Nephron (organoid): ENCODE results near the gene TUBA4B.
"Not testable (repeated sequence)": the region's sequence is repeated elsewhere in the genome, so short reads cannot be mapped to it uniquely, and the experiment has no call there.

Experiments
- H3K27ac Mint-ChIP-seq, 3 experiments: 2 replicates each; pipeline ENCODE4 v1.8.0; 2020; ENCODE audit warnings: mixed read lengths in 3 of 3, mild to moderate bottlenecking in 2 of 3, moderate library complexity in 1 of 3
- H3K27me3 Mint-ChIP-seq: 2 replicates; pipeline ENCODE4 v1.8.0; 2021; ENCODE audit warnings: low read depth, mild to moderate bottlenecking, moderate library complexity, mixed read lengths
- H3K36me3 Mint-ChIP-seq: 2 replicates; pipeline ENCODE4 v1.8.0; 2020; ENCODE audit warnings: low read depth, mixed read lengths
- H3K4me1 Mint-ChIP-seq: 2 replicates; pipeline ENCODE4 v1.8.0; 2020; ENCODE audit warnings: mixed read lengths
- H3K4me3 Mint-ChIP-seq, 3 experiments: 2 replicates each; pipeline ENCODE4 v1.8.0; 2020; ENCODE audit warnings: mild to moderate bottlenecking in 3 of 3, mixed read lengths in 3 of 3, moderate library complexity in 2 of 3
- H3K9me3 Mint-ChIP-seq: 2 replicates; pipeline ENCODE4 v1.8.0; 2020; ENCODE audit warnings: mixed read lengths
- CTCF ChIP-seq, 3 experiments: fragments of 200-600 bp; sonication (generic); IDR thresholded peaks; one replicate each; pipeline ENCODE4 v1.5.0; 2021; ENCODE audit warnings: antibody characterized with exemption in 3 of 3; ENCODE audit not compliant: unreplicated experiment in 3 of 3

TUBA4B gene

GRCh38 chr2:219308142-219309101 lies 55.4 kb downstream of the TUBA4B start:
- Mint-ChIP-seq H3K27me3 (peaks cover 84% of the 10 kb centered on the region), H3K27ac (no peak overlapping the region), H3K36me3 (no peaks in the 10 kb centered on the region), H3K9me3 (peaks cover 2% of the 10 kb centered on the region), H3K4me1 (no peaks in the 10 kb centered on the region), H3K4me3 (peak overlapping the region in 2 of 3 experiments; percentile 42 to 66)
- no peak for TF ChIP-seq CTCF (IDR thresholded peaks at IDR 0.05; ENCODE audit: unreplicated experiment in 3 of 3)

DNA sequence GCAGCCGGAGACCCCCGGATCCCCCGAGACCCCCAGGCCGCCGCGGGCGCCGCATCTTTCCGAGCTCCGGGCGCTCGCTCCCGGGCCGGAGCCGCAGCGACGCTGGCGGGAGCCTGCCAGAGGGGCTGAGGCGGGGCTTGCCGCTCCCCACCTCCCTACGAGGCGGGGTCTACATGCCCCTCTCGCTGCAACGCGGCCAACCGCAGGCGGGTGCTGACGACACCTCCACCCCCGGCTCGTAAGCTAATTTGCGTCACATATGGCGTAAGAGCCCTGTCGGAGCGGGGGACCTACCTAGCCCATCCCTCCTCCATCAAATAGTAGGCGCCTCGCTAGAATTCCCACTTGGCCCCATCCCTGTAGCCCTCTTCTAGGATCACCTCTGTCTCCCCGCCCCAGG lies 56.2 kb downstream of the TUBA4B start, which contains the start of gene PTPRN:
Gene PTPRN (minus strand): TSS at position 124 of the 400 bp plus-strand sequence. CDS start 69 bp downstream, at position 55.
- no peak within 1 kb of the TSS for H3K27ac Mint-ChIP-seq
- H3K27me3 Mint-ChIP-seq, result peaks cover 78% of the 10 kb centered on the region
- peaks cover 4% of the 10 kb centered on the region for H3K9me3 Mint-ChIP-seq
- no peaks in the 10 kb centered on the region for H3K4me1 Mint-ChIP-seq
- no peaks in the 10 kb centered on the region for H3K36me3 Mint-ChIP-seq
- H3K4me3 Mint-ChIP-seq, result peak within 1 kb of the TSS in 2 of 3 experiments; percentile 42 to 66
- no peak for TF ChIP-seq CTCF (IDR thresholded peaks at IDR 0.05; ENCODE audit: unreplicated experiment in 3 of 3)

GRCh38 chr2:219312683-219313263 lies 59.7 kb downstream of the TUBA4B start:
- H3K9me3 Mint-ChIP-seq, H3K4me1 Mint-ChIP-seq, H3K27ac Mint-ChIP-seq, H3K4me3 Mint-ChIP-seq, H3K36me3 Mint-ChIP-seq: not testable (repeated sequence)
- peaks cover 43% of the 10 kb centered on the region for H3K27me3 Mint-ChIP-seq

- TF ChIP-seq CTCF (IDR thresholded peaks at IDR 0.05; ENCODE audit: unreplicated experiment in 3 of 3), result no peak
- Mint-ChIP-seq H3K4me1 (no peaks in the 10 kb centered on the region), H3K27ac (no peak overlapping the region), H3K4me3 (no peak overlapping the region), H3K27me3 (peaks cover 22% of the 10 kb centered on the region), H3K9me3 (peaks cover 4% of the 10 kb centered on the region), H3K36me3 (no peaks in the 10 kb centered on the region)
Observed at GRCh38 chr2:219314804-219315468, 61.9 kb downstream of the TUBA4B start.
